GM12891 (cell line): ENCODE results near the gene ZDHHC17.

Experiments
- POLR2A ChIP-seq: IDR thresholded peaks from 2 replicates; pipeline ENCODE4 v1.6.1; 2011; ENCODE audit warnings: low read depth, low read length, control low read depth
- POLR2AphosphoS5 ChIP-seq: IDR thresholded peaks from 2 replicates; pipeline ENCODE4 v1.6.1; 2011; ENCODE audit warnings: low read depth, low read length, control low read depth

- TF ChIP-seq POLR2A (no peak), POLR2AphosphoS5 (no peak)
Measured at GRCh38 chr12:76888775-76889174, 124.9 kb downstream of the ZDHHC17 start.
